HCT116 (cell line): ENCODE measurements around the gene TOM1. TPM values are rescaled to one million over a fixed set of nuclear protein-coding genes. Genes with fewer than 3 reads are reported as not detected.

Experiments
- ATAC-seq: fragments of 200-7000 bp; cut with Tn5 transposase; 2 replicates; pipeline ENCODE4 v1.9.1; 2020; ENCODE audit warnings: mild to moderate bottlenecking, moderate library complexity
- BruUV-seq: library from RNA; stranded (reverse); fragments of 400-500 nt; replicated peaks from 2 replicates; lab custom pipeline; 2021; lab: Mats Ljungman, UMichigan
- CTCF ChIA-PET: fragments of 300-600 bp; sonication (Branson Sonifier 250); formaldehyde crosslinking; loops from one replicate; lab custom pipeline; 2021; ENCODE audit warnings: antibody characterized with exemption; lab: Charles Lee
- POLR2A ChIA-PET: fragments of 300-600, 350-600 bp; sonication (Branson Sonifier 250); formaldehyde crosslinking; loops from one replicate; lab custom pipeline; 2021; ENCODE audit warnings: antibody characterized with exemption; lab: Charles Lee
- RAD21 ChIA-PET, 2 experiments: fragments of 300-600 bp; sonication (Branson Sonifier 250); formaldehyde crosslinking; loops; one replicate each; lab custom pipeline; 2023; ENCODE audit warnings: low total read pairs in 2 of 2; ENCODE audit not compliant: uncharacterized antibody in 2 of 2, unreplicated experiment in 2 of 2, low non-redundant PET in 1 of 2; lab: Charles Lee
- DNase-seq: peaks from one replicate; pipeline ENCODE4 v3.0.0-alpha.2; 2010; ENCODE audit warnings: low read depth, low spot score
- H2AFZ ChIP-seq: fragments of 200-600 bp; shearing (Covaris generic), sonication (generic); 2 replicates; pipeline ENCODE4 v1.6.1; 2017; ENCODE audit warnings: low read depth, mixed run types, mixed read lengths, antibody characterized with exemption, low read length; ENCODE audit not compliant: poor library complexity, severe bottlenecking
- H3K27ac ChIP-seq: 2 replicates; pipeline ENCODE4 v1.5.1; 2012; ENCODE audit warnings: low read depth, low read length
- H3K27me3 ChIP-seq: fragments of 200-600 bp; sonication (generic); 2 replicates; pipeline ENCODE4 v1.6.1; 2016; ENCODE audit warnings: mixed run types, low read length, mixed read lengths; ENCODE audit not compliant: insufficient read depth
- H3K36me3 ChIP-seq, 2 experiments: fragments of 200-500 bp in 1 of 2; fragments of 200-600 bp in 1 of 2; sonication (Bioruptor generic) in 1 of 2; sonication (generic) in 1 of 2; 2 replicates each; pipeline versions ENCODE4 v1.5.1 to v1.6.1; 2014 to 2016; ENCODE audit warnings: low read length in 2 of 2, inconsistent platforms in 1 of 2, mixed read lengths in 1 of 2, mixed run types in 1 of 2; ENCODE audit not compliant: insufficient read depth in 2 of 2, control insufficient read depth in 1 of 2
- H3K4me1 ChIP-seq, 2 experiments: fragments of 200-600 bp in 1 of 2; sonication (generic) in 1 of 2; 2 replicates each; pipeline versions ENCODE4 v1.5.1 to v1.6.1; 2012 to 2017; ENCODE audit warnings: low read length in 2 of 2, inconsistent platforms in 1 of 2, mild to moderate bottlenecking in 1 of 2, mixed read lengths in 1 of 2, mixed run types in 1 of 2, moderate library complexity in 1 of 2; ENCODE audit not compliant: insufficient read depth in 2 of 2, control insufficient read depth in 1 of 2
- H3K4me2 ChIP-seq: fragments of 200-600 bp; sonication (generic); 2 replicates; pipeline ENCODE4 v1.6.1; 2017; ENCODE audit warnings: mixed run types, low read length, mixed read lengths
- H3K4me3 ChIP-seq, 2 experiments: fragments of 200-600 bp in 1 of 2; sonication (generic) in 1 of 2; replicated peaks in 1 of 2; 2 replicates each; pipeline ENCODE4 v1.5.1; 2011 to 2016; ENCODE audit warnings: low read length in 2 of 2, control low read depth in 1 of 2, low read depth in 1 of 2, mild to moderate bottlenecking in 1 of 2, mixed read lengths in 1 of 2, mixed run types in 1 of 2
- H3K79me2 ChIP-seq: fragments of 200-600 bp; sonication (generic); 2 replicates; pipeline ENCODE4 v1.6.1; 2017; ENCODE audit warnings: mild to moderate bottlenecking, mixed run types, low read length, moderate library complexity, mixed read lengths; ENCODE audit not compliant: insufficient read depth
- H3K9ac ChIP-seq: fragments of 200-600 bp; sonication (generic); 2 replicates; pipeline ENCODE4 v1.6.1; 2016; ENCODE audit warnings: low read length, mixed read lengths
- H3K9me2 ChIP-seq: fragments of 200-600 bp; sonication (generic), shearing (Covaris generic); 2 replicates; pipeline ENCODE4 v1.6.1; 2017; ENCODE audit warnings: mixed run types, mild to moderate bottlenecking, moderate library complexity; ENCODE audit not compliant: insufficient read depth
- H3K9me3 ChIP-seq, 2 experiments: fragments of 200-500 bp in 1 of 2; fragments of 200-600 bp in 1 of 2; sonication (Bioruptor generic) in 1 of 2; sonication (generic) in 1 of 2; 2 replicates each; pipeline ENCODE4 v1.6.1; 2014 to 2017; ENCODE audit warnings: low read length in 2 of 2, mixed read lengths in 2 of 2, inconsistent platforms in 1 of 2, low read depth in 1 of 2, mild to moderate bottlenecking in 1 of 2, mixed run types in 1 of 2, moderate library complexity in 1 of 2; ENCODE audit not compliant: control insufficient read depth in 1 of 2, insufficient read depth in 1 of 2
- H4K20me1 ChIP-seq: fragments of 200-600 bp; sonication (generic), shearing (Covaris generic); 2 replicates; pipeline ENCODE4 v1.6.1; 2017; ENCODE audit warnings: mixed run types, mild to moderate bottlenecking, moderate library complexity; ENCODE audit not compliant: insufficient read depth
- EZH2 ChIP-seq: fragments of 200-600 bp; sonication (generic); IDR thresholded peaks from 2 replicates; pipeline ENCODE4 v1.6.1; 2017; ENCODE audit warnings: antibody characterized with exemption, mixed run types
- EZH2phosphoT487 ChIP-seq: fragments of 200-600 bp; IDR thresholded peaks from 2 replicates; pipeline ENCODE4 v1.6.1; 2018; ENCODE audit warnings: antibody characterized with exemption, borderline replicate concordance
- JUND ChIP-seq: IDR thresholded peaks from 2 replicates; pipeline ENCODE4 v1.6.1; 2012
- MAX ChIP-seq: IDR thresholded peaks from 2 replicates; pipeline ENCODE4 v1.6.1; 2012
- TCF7L2 ChIP-seq: IDR thresholded peaks from 2 replicates; pipeline ENCODE4 v1.7.0; 2011; ENCODE audit warnings: borderline replicate concordance, inconsistent platforms; ENCODE audit not compliant: insufficient read depth, insufficient read length; ENCODE audit errors: extremely low read depth
- YY1 ChIP-seq: IDR thresholded peaks from 2 replicates; pipeline ENCODE4 v1.6.1; 2011; ENCODE audit warnings: low read length, low read depth, moderate library complexity, mild to moderate bottlenecking; ENCODE audit not compliant: insufficient replicate concordance; ENCODE audit errors: extremely low read depth
- ZBTB33 ChIP-seq: IDR thresholded peaks from 2 replicates; pipeline ENCODE4 v1.6.1; 2011; ENCODE audit warnings: mild to moderate bottlenecking, low read length, moderate library complexity; ENCODE audit not compliant: insufficient replicate concordance; ENCODE audit errors: extremely low read depth
- intact Hi-C: fragments of 100-400 bp; cut with micrococcal nuclease; formaldehyde crosslinking; loops from 2 replicates; pipeline ENCODE4 v1.10.0; 2022
- total RNA-seq: library from RNA; stranded (reverse); gene quantifications from one replicate; pipeline ENCODE4 v1.2.1, GENCODE V29; 2021; ENCODE audit not compliant: unreplicated experiment

Gene TOM1
- total RNA-seq, 1 experiment from 2014 or later = 18.0 TPM

GRCh38 chr22:35327690-35328471 lies 28.2 kb downstream of the TOM1 start:
- no TSS peak for BruUV-seq
- no peak overlapping the region for H3K4me2 ChIP-seq

More at GRCh38 chr22:35327690-35328471, 28.2 kb downstream of the TOM1 start:
- Histone ChIP-seq H3K27ac (no peak overlapping the region), H3K79me2 (no peaks in the 10 kb centered on the region), H3K36me3 (peaks cover 2 to 11% of the 10 kb centered on the region in 2 experiments; a peak in 2 of 4 replicates), H4K20me1 (no peaks in the 10 kb centered on the region), H2AFZ (no peak overlapping the region), H3K4me3 (no peak overlapping the region), H3K9ac (no peak overlapping the region), H3K9me2 (no peaks in the 10 kb centered on the region), H3K27me3 (no peaks in the 10 kb centered on the region), H3K9me3 (no peaks in the 10 kb centered on the region), H3K4me1 (no peaks in the 10 kb centered on the region)
- intact Hi-C loops = no loop called here
- DNase-seq = no peak
- RAD21 ChIA-PET = no interaction called here
- CTCF ChIA-PET = no interaction called here
- POLR2A ChIA-PET = no interaction called here
- no peak for ATAC-seq
- TF ChIP-seq TCF7L2 (no peak), EZH2phosphoT487 (no peak), EZH2 (no peak), MAX (no peak), YY1 (no peak), JUND (no peak), ZBTB33 (no peak)
